NCI-H510A (cell line): ENCODE data around the gene SETD2.
"Not testable (repeated sequence)": the region's sequence is repeated elsewhere in the genome, so short reads cannot be mapped to it uniquely, and the experiment has no call there.

Experiments
- DNase-seq: peaks from one replicate; lab custom pipeline; 2025; lab: John Stamatoyannopoulos, UW

SETD2 gene

GRCh38 chr3:47164007-47164881 is at the start of gene SETD2:
Gene SETD2, minus strand, starts transcription at chr3:47164113. Its CDS starts 189 bp downstream, at chr3:47163924.
- DNase-seq = peak; percentile 86

- DNase-seq = no peak
Measured at GRCh38 chr3:47210863-47211405, 47.0 kb upstream of the SETD2 start.

- not testable (repeated sequence) for DNase-seq
Measured at GRCh38 chr3:47206022-47206421, 42.1 kb upstream of the SETD2 start.

- no peak for DNase-seq
Measured at GRCh38 chr3:47204875-47205274, 41.0 kb upstream of the SETD2 start.

GRCh38 chr3:47202542-47202941 is 38.6 kb upstream of the SETD2 start:
- no peak for DNase-seq

GRCh38 chr3:47197287-47197686 is 33.4 kb upstream of the SETD2 start:
- DNase-seq = no peak

GRCh38 chr3:47194994-47195393 is 31.1 kb upstream of the SETD2 start:
- no peak for DNase-seq

GRCh38 chr3:47193871-47194859 is 30.3 kb upstream of the SETD2 start:
- no peak for DNase-seq

- no peak for DNase-seq
Measured at GRCh38 chr3:47186285-47186684, 22.4 kb upstream of the SETD2 start.

GRCh38 chr3:47181685-47182084 is 17.8 kb upstream of the SETD2 start:
- DNase-seq = not testable (repeated sequence)

- DNase-seq = not testable (repeated sequence)
Measured at GRCh38 chr3:47180011-47180410, 16.1 kb upstream of the SETD2 start.

- no peak for DNase-seq
Measured at GRCh38 chr3:47176582-47176981, 12.7 kb upstream of the SETD2 start.

GRCh38 chr3:47163169-47164006 is 525 bp downstream of the SETD2 start:
- peak; percentile 5 for DNase-seq

GRCh38 chr3:47162697-47163168 is 1.2 kb downstream of the SETD2 start:
- DNase-seq = no peak

- DNase-seq = no peak
Measured at GRCh38 chr3:47161983-47162696, 1.8 kb downstream of the SETD2 start.

GRCh38 chr3:47159820-47160219 is 4.1 kb downstream of the SETD2 start:
- DNase-seq = no peak

- no peak for DNase-seq
Measured at GRCh38 chr3:47158208-47158607, 5.7 kb downstream of the SETD2 start.

GRCh38 chr3:47156396-47156795 is 7.5 kb downstream of the SETD2 start:
- DNase-seq = no peak

GRCh38 chr3:47152578-47152977 is 11.3 kb downstream of the SETD2 start:
- DNase-seq = no peak

- no peak for DNase-seq
Measured at GRCh38 chr3:47151836-47152235, 12.1 kb downstream of the SETD2 start.
